NB4 (cell line): Measurements from ENCODE around the gene KCNJ18.
"Not testable (repeated sequence)": the region's sequence is repeated elsewhere in the genome, so short reads cannot be mapped to it uniquely, and the experiment has no call there.

Experiments used
- CTCF ChIP-seq: IDR thresholded peaks from one replicate; pipeline ENCODE4 v1.5.1; 2012; ENCODE audit warnings: low read depth, low read length
- MYC ChIP-seq: IDR thresholded peaks from 2 replicates; pipeline ENCODE4 v1.6.1; 2011; ENCODE audit warnings: low read depth, low read length
- POLR2A ChIP-seq: IDR thresholded peaks from 2 replicates; pipeline ENCODE4 v1.6.1; 2011; ENCODE audit warnings: mild to moderate bottlenecking; ENCODE audit not compliant: insufficient read length; ENCODE audit errors: extremely low read depth
- TF ChIP-seq, protein P1 (sequence below): IDR thresholded peaks from 2 replicates; pipeline ENCODE4 v1.6.1; 2011; ENCODE audit warnings: low read depth, low read length

- TF ChIP-seq MYC, CTCF, POLR2A: not testable (repeated sequence)
- TF ChIP-seq, protein P1, sequence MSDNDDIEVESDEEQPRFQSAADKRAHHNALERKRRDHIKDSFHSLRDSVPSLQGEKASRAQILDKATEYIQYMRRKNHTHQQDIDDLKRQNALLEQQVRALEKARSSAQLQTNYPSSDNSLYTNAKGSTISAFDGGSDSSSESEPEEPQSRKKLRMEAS = not testable (repeated sequence)
Observed at GRCh38 chr17:21696227-21696626, 3.9 kb downstream of the KCNJ18 start.
